GM21447 (cell line): ENCODE data around the gene TMPRSS9.
"Not testable (repeated sequence)": the region's sequence is repeated elsewhere in the genome, so short reads cannot be mapped to it uniquely, and the experiment has no call there.

ENCODE experiments used
- ATAC-seq: cut with Tn5 transposase; IDR thresholded peaks from one replicate; pipeline ENCODE4 v1.9.1; 2021; ENCODE audit not compliant: unreplicated experiment

Gene TMPRSS9

DNA sequence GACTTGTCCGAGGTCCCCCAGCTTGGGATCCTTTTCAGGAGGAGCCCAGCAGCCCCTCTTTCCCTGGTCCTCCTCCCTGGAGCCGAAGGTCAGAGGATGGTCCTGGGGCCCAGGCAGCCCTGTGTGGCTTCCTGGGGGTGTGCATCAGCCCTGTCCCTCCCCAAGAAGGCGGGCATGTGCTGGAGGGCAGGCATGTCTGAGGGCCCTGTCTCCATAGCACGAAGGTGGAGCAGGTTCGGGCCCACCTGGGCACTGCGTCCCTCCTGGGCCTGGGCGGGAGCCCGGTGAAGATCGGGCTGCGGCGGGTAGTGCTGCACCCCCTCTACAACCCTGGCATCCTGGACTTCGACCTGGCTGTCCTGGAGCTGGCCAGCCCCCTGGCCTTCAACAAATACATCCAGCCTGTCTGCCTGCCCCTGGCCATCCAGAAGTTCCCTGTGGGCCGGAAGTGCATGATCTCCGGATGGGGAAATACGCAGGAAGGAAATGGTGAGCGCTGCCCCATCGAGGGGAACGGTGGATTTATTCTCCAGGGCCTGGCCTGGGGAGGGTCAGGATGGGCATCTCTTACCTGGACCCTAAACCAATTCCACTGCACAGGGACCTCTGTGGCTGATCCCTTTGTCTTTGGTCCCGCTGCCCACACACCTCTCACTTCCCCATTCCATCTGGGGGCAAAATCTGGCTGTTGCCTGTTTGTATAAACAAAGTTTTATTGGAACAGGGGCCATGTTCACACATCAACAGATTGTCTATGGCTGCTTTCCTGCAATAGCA, 56.4 kb downstream of the TMPRSS9 start:
- no peak for ATAC-seq

DNA sequence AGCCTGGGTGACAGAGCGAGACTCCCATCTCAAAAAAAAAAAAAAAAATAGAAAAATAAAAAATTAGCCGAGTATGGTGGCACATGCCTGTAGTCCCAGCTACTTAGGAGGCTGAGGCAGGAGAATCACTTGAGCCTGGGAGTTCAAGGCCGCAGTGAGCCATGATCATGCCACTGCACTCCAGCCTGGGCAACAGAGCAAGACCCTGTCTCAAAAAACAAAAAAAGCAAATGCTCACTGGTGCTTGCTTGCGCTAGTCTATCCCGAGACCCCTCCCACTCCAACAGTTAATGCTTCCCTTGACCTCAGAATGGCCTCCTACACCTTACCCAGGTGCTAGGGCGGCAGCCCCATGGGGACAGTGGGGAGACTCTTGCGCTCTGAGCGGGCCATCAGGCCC, 57.4 kb downstream of the TMPRSS9 start:
- ATAC-seq = not testable (repeated sequence)

- no peak for ATAC-seq
Observed at GRCh38 chr19:2417881-2418406, 57.9 kb downstream of the TMPRSS9 start.

- ATAC-seq = no peak
Observed at GRCh38 chr19:2419754-2420153, 59.7 kb downstream of the TMPRSS9 start.

GRCh38 chr19:2420490-2420889, 60.4 kb downstream of the TMPRSS9 start:
- no peak for ATAC-seq

DNA sequence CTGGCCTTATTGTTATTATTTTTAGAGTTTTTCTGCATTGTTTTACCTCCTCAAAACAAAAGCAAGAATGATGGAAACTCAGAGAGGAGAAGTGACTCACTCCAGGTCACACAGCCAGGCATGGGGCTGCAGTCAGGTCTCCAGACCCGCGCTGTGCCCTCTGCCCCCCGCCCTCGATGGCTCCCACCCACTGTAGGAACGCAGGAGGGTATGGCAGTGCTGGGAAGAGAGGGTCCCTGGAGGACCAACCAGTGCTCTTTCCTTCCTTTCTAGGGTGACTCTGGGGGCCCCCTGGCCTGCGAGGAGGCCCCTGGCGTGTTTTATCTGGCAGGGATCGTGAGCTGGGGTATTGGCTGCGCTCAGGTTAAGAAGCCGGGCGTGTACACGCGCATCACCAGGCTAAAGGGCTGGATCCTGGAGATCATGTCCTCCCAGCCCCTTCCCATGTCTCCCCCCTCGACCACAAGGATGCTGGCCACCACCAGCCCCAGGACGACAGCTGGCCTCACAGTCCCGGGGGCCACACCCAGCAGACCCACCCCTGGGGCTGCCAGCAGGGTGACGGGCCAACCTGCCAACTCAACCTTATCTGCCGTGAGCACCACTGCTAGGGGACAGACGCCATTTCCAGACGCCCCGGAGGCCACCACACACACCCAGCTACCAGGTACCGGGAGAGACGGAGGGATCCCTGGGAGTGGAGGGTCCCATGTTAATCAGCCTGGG, 61.7 kb downstream of the TMPRSS9 start:
- no peak for ATAC-seq

DNA sequence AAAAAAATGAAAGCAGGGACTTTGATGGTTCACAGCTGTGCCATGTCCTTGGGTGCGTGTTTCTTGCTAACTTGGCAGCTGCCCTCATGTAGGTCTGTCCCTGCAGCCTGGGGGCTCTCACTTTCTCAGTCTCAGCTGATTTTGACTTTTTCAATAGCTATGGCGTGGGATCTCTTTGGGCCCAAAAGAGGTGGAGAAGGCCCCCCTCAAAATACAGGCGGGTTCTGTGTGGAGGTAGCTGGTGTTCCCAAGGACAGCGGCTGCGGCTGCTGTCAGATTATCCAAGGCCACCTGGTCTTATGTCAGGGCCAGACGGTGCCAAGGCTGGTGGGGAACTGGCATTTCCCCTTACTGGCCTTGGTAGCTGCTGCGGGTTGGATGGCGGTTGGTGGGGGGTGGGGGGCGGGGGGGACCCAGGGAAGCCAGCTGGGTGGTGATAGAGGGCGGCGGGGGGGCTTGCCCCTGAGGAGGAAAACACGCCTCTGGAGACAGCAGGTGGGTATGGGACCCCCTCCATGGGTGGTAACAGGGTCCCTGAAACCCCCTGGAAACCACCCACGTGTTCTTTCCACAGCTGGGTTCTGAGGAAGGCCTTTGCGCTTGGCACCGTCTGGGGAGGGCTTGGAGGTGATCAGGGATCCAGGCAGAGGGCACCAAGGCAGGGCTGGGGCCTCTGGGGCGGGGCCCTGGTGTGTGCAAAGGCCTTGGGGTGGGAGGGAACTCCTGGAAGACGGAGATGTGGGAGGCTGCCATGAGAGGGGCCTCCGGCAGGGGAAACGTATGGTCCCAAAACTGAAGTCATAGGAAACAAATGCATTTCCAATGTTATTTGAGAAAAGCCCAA, 63.2 kb downstream of the TMPRSS9 start:
- no peak for ATAC-seq

- ATAC-seq = no peak
Observed at GRCh38 chr19:2423915-2424685, 64.0 kb downstream of the TMPRSS9 start.

GRCh38 chr19:2424686-2425621, 64.9 kb downstream of the TMPRSS9 start:
- ATAC-seq = no peak

DNA sequence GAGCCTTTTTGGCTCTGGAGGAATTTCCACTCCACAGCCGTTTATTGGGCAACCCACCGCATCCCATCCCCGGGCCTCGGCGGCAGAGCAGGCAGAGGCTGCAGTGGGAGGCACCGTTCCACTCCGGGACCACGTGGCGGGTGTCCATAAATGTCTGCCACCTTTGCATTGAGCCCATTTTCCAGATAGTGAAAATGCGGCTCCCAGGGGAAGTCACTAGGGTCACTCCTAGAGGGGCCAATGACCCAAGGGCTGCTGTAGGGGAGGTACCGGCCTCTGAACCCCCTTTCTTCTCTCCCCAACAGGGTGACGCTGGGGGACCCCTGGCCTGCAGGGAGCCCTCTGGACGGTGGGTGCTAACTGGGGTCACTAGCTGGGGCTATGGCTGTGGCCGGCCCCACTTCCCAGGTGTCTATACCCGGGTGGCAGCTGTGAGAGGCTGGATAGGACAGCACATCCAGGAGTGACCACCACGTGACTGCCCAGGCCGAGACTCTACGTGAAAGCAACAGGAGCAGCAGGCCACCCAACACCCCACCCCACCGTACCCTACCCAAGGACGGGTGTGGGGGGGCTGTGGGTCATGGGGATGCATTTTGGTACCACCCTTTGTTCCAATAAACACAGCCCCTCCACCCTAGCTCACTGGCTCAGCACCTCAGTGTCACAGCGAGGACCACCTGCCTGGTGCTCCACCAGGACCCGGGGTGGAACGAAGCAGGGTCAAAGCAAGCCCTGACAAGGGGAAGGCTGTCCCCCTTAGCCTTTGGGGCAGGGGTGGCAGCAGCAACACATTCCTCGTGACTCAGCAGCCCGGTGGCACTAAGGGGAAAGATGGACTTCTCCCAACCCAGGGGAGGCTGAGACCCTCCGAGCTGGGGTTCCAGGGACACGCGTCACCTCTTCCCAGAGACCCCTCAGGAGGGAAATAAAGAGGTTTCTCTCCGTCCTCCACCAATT, 65.8 kb downstream of the TMPRSS9 start:
- no peak for ATAC-seq

- peak; percentile 9 for ATAC-seq
Observed at GRCh38 chr19:2426611-2427428, 66.8 kb downstream of the TMPRSS9 start.

DNA sequence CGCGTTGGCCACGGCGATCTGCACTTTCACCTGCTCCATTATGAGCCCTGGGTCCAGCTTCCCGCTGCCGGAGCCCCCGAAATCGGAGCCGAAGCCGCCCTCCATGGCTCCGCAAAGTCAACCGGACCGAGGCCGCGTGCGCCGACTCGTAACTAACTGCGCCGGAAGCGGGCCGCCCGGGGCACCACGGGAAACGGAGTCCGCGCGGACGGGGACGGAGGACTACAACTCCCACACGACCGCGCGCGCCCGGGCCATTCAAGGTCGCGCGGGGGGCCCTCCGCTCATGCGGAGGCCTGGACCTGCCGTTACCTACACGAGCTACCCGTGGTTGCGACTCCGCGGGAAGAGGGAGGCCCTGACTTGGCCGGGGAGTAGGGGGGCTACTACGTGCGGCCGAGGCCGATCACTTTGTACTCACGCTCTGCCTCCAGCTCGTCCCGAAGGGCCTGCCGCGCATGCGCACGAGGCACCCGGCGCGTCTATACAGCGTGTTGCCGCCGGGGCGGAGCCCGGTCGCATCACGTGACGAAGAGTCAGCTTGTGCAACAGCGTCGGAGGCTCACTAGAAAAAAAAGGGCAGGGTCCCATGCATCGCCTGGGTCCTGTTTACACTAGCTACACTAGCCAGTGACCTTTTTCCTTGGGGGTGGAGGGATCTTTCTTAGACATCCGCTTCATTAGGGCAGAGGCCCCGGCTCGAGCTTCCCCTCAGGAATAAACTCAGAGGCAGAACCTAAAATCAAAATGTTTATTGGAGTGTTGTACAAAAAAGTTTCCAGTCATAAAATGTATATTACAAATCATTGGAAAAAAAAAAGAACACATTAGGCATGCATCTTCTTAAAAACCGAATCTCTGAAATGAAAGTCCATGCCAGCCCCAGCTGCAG, 67.6 kb downstream of the TMPRSS9 start, which contains the start of gene TIMM13:
TSS of gene TIMM13 (minus strand) at position 158 of the 892 bp plus-strand sequence. CDS start at position 105, 53 bp downstream.
- peak; percentile 74 for ATAC-seq

GRCh38 chr19:2428321-2428690, 68.2 kb downstream of the TMPRSS9 start:
- no peak for ATAC-seq

DNA sequence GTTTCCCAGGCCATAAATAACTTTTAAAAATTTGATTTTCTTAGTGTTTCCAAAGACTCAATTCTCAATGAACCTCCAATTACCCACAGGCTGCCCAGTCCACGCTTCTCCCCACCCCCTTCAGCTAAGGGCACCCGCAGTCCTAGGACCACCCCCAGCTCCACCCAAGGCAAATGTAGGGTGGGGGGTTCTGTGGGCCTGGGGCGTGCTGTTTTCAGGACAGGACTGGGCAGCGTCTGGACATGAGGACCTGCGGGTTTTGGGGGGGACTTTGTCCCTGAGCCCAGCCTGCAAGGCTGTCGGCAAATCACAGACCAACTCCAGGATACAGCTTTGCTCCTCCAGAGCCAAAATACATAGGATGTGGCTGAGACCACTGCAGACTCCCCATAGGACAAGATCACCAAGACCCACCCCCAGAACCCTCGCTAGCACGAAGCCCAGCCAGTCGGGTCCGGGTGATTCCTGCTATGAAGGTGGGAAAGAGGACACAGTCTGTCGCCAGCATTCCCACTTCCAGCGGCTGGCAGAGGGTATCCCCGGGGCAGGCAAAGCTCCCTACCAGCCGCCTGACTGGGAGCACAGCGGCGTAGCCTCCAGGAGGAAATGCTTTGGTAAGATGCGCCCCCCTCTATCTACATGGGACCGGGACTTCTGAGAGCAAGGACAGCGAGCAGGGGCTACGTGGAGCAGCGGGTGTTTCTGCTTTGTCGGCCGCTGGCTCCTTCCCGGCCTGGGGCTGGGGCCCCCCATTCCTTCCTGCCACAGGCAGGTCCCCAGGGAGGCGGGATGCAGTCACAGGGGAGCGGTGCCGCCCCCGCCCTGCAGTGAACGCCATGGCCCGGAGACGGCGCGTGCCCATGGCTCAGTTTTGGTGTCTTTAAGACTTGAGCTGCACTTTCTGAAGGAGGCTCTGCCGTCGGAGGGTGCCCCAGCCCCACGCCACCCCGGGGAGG, 69.0 kb downstream of the TMPRSS9 start:
- ATAC-seq = no peak

GRCh38 chr19:2429917-2430535, 70.0 kb downstream of the TMPRSS9 start:
- ATAC-seq = no peak
